GM12878 (cell line): ENCODE measurements around the gene IP6K3.

Experiments used
- BACH1 ChIP-seq: fragments of 450-650 bp; IDR thresholded peaks from 2 replicates; pipeline ENCODE4 v1.6.1; 2017; ENCODE audit warnings: mild to moderate bottlenecking, borderline replicate concordance
- CREB1 ChIP-seq: IDR thresholded peaks from 2 replicates; pipeline ENCODE4 v1.6.1; 2012; ENCODE audit warnings: low read depth, mild to moderate bottlenecking, inconsistent platforms
- CTCF ChIP-seq, 3 experiments: IDR thresholded peaks in 2 of 3; conservative IDR thresholded peaks in 1 of 3; 2 replicates each; pipeline ENCODE4 v1.5.1; 2011; ENCODE audit warnings: low read depth in 3 of 3, low read length in 3 of 3, mild to moderate bottlenecking in 3 of 3, control low read depth in 2 of 3, moderate library complexity in 2 of 3, inconsistent platforms in 1 of 3, mixed read lengths in 1 of 3; ENCODE audit not compliant: control insufficient read depth in 2 of 3, insufficient read depth in 1 of 3; ENCODE audit errors: extremely low read depth in 1 of 3
- HDAC6 ChIP-seq: fragments of 200-600 bp; sonication (generic); IDR thresholded peaks from one replicate; pipeline ENCODE4 v1.8.0; 2017; ENCODE audit warnings: antibody characterized with exemption; ENCODE audit not compliant: unreplicated experiment
- MXI1 ChIP-seq: fragments of 150-350 bp; IDR thresholded peaks from 2 replicates; pipeline ENCODE4 v1.6.1; 2011; ENCODE audit warnings: low read depth, mild to moderate bottlenecking, inconsistent platforms, low read length, improper control_type of control experiment
- NFIC ChIP-seq: IDR thresholded peaks from 2 replicates; pipeline ENCODE4 v1.6.1; 2012; ENCODE audit warnings: low read depth, mild to moderate bottlenecking, inconsistent platforms, low read length, moderate library complexity
- NR2F1 ChIP-seq: fragments of 450-650 bp; conservative IDR thresholded peaks from 2 replicates; pipeline ENCODE4 v1.6.1; 2017; ENCODE audit warnings: mild to moderate bottlenecking
- POLR2AphosphoS5 ChIP-seq: IDR thresholded peaks from 2 replicates; pipeline ENCODE4 v1.6.1; 2011; ENCODE audit warnings: mild to moderate bottlenecking, low read length, inconsistent platforms
- ZNF24 ChIP-seq: fragments of 450-650 bp; IDR thresholded peaks from 2 replicates; pipeline ENCODE4 v1.6.1; 2017; ENCODE audit warnings: antibody characterized with exemption, mild to moderate bottlenecking
- ZNF274 ChIP-seq: IDR thresholded peaks from one replicate; pipeline ENCODE4 v1.8.0; 2011; ENCODE audit not compliant: insufficient read length, insufficient read depth
- ZNF592 ChIP-seq: fragments of 450-650 bp; IDR thresholded peaks from 2 replicates; pipeline ENCODE4 v1.6.1; 2017; ENCODE audit warnings: mild to moderate bottlenecking, moderate library complexity
- TF ChIP-seq, protein P1 (sequence below): fragments of 450-650 bp; formaldehyde crosslinking; IDR thresholded peaks from 2 replicates; pipeline ENCODE4 v1.4.0; 2020; ENCODE audit warnings: mild to moderate bottlenecking, moderate library complexity

DNA sequence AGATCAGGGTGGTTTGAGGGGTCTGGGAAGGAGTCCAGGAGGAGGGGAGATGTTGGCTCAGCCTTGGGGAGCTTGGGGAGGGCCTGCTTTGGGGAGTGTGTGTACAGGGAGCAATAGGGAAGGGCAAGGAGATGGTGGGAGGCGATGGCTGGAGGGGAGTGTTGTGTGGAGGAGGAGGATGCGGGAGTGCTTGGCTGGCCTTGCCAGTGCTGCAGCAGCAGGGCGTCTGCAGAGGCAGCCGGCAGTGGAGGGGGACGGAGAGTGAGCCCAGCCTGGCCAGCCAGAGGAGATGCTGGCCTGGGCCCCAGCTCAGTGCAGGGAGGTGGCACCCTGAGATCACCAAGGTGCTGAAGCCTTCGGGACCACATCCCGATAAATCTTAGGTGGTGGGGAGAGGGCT, 3.9 kb downstream of the IP6K3 start:
- TF ChIP-seq CTCF (IDR thresholded peaks at IDR 0.05 in 2 of 3, conservative IDR thresholded peaks at IDR 0.05 in 1 of 3; ENCODE audit: control insufficient read depth in 2 of 3, extremely low read depth in 1 of 3, insufficient read depth in 1 of 3, low read depth in 3 of 3, low read length in 3 of 3) (no peak), BACH1 (no peak), ZNF592 (no peak), POLR2AphosphoS5 (no peak), MXI1 (no peak), CREB1 (no peak), ZNF24 (no peak), HDAC6 (no peak), NFIC (no peak), ZNF274 (no peak), NR2F1 (no peak)
- TF ChIP-seq, protein P1, sequence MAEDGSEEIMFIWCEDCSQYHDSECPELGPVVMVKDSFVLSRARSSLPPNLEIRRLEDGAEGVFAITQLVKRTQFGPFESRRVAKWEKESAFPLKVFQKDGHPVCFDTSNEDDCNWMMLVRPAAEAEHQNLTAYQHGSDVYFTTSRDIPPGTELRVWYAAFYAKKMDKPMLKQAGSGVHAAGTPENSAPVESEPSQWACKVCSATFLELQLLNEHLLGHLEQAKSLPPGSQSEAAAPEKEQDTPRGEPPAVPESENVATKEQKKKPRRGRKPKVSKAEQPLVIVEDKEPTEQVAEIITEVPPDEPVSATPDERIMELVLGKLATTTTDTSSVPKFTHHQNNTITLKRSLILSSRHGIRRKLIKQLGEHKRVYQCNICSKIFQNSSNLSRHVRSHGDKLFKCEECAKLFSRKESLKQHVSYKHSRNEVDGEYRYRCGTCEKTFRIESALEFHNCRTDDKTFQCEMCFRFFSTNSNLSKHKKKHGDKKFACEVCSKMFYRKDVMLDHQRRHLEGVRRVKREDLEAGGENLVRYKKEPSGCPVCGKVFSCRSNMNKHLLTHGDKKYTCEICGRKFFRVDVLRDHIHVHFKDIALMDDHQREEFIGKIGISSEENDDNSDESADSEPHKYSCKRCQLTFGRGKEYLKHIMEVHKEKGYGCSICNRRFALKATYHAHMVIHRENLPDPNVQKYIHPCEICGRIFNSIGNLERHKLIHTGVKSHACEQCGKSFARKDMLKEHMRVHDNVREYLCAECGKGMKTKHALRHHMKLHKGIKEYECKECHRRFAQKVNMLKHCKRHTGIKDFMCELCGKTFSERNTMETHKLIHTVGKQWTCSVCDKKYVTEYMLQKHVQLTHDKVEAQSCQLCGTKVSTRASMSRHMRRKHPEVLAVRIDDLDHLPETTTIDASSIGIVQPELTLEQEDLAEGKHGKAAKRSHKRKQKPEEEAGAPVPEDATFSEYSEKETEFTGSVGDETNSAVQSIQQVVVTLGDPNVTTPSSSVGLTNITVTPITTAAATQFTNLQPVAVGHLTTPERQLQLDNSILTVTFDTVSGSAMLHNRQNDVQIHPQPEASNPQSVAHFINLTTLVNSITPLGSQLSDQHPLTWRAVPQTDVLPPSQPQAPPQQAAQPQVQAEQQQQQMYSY (CRISPR knock-in tag): no peak
